Activated naive CD4-positive, alpha-beta T cell treated with anti-CD3 and anti-CD28 coated beads, Interleukin-2, amount 50 U/mL, for 16 hours (primary cell): ENCODE data around the gene MBD5.

Experiments used
- DNase-seq: peaks from one replicate; pipeline ENCODE4 v3.0.0-alpha.2; 2020

The MBD5 gene

GRCh38 chr2:148342086-148342485 is 321.2 kb downstream of the MBD5 start:
- DNase-seq: no peak

- DNase-seq: no peak
Measured at GRCh38 chr2:148350199-148350598, 329.3 kb downstream of the MBD5 start.

DNA sequence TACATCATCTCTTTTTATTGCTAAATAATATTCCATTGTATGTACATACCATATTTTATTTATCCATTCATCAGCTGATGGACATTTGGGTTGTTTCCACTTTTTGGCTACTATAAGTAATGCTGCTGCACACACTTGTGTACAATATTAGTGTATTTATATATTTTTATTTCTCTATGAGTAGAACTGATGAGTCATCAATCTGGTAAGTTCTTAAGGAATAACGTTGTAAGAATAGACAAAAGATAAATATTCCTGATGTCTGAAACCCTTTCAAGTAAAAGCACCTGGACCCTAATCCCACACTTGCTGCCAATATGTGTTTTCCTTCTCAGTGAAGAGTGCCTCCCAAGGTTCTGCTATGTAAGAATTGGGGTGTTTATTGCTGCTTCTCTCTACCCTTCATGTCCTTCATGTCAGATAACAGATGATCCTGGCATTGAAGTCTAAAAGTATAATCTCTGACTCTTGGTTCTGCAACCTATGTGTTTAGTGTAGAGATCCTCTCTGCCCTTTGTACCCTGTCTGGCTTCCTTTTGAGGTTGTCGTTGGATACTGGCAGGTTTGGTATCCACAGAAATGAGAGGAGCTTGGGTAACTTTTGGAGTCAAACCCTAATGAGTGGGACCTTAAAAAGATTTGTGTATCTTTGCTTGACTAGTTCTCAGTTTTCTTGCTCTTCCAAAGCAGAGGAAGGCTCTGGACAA is 330.7 kb downstream of the MBD5 start:
- DNase-seq: no peak

GRCh38 chr2:148358375-148358774 is 337.5 kb downstream of the MBD5 start:
- no peak for DNase-seq

GRCh38 chr2:148360662-148361061 is 339.8 kb downstream of the MBD5 start:
- no peak for DNase-seq

- no peak for DNase-seq
Measured at GRCh38 chr2:148362144-148362796, 341.4 kb downstream of the MBD5 start.

DNA sequence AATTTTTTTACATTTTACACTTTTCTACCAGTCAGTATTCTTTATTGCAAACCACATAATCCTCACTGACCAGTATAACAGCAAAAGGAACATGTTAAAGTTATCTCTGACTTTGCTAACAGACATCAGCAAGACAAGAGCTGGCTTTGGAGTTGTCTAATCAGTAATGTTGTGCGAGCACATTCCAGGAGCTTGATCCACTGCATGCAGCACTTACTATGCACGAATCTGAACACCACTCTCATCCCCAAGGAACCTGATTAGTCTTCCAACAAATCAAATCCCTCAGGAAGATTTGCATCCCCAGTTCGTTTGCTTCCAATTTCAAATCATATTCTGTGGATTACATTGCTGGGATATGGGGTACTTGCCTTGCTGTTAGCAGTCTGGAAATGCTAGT is 354.3 kb downstream of the MBD5 start:
- no peak for DNase-seq

GRCh38 chr2:148391324-148391723 is 370.4 kb downstream of the MBD5 start:
- DNase-seq: no peak

DNA sequence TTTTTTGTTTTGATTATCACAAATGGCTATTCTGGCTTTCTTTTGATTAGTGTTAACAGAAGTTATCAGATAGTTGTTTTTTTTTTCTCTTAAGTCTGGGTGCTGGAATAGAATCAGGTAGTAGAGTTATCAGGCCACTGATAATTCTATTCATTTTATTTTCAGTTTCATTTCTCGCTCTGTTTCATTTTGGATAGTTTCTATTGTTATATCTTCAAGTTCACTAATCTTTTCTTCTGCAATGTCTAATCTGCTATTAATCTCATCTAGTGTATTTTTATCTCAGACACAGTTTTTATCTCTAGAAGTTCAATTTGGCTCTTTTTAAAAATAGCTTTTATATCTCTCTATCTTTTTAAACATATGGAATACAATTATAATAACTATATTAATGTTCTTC is 381.9 kb downstream of the MBD5 start:
- DNase-seq: no peak

- no peak for DNase-seq
Measured at GRCh38 chr2:148410899-148411298, 390.0 kb downstream of the MBD5 start.

- DNase-seq: no peak
Measured at GRCh38 chr2:148416248-148416647, 395.4 kb downstream of the MBD5 start.

DNA sequence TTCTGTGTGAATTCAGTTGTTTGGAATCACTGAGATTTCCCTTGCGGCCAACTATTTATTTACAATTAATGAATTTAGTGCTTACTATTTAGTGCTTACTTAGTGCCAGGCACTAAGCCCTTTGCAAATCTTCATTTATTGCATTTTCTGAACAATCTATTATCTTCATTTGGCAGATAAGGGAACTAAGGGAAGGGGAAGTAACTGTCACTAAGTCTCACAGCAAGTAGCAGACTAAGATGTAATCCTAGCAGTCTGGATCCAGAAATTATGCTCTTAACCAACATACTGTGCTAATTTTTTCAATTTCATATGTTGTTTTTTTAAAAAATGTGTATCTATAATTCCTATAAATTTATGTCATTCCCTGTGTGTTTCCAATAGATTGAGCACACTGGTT is 409.2 kb downstream of the MBD5 start:
- DNase-seq: no peak

DNA sequence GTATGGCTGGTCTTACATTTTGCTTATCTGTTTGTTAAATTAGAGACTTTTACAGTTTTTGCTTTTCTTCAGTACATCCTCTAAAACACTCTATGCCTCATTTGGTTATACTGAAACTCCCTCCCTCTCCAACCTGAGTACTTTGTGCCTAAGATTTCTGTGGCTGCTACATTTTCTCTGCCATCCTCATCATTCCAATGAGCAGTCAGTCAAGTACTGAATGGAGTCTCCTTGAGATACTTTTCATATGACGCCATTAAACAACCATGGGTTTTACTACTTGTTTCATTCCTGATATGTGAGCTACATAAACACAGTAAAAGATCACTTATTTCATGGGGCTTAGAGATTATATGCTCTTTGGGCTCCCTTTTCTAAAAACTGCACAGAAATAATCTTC is 427.0 kb downstream of the MBD5 start:
- DNase-seq: no peak

GRCh38 chr2:148450531-148450930 is 429.6 kb downstream of the MBD5 start:
- no peak for DNase-seq

DNA sequence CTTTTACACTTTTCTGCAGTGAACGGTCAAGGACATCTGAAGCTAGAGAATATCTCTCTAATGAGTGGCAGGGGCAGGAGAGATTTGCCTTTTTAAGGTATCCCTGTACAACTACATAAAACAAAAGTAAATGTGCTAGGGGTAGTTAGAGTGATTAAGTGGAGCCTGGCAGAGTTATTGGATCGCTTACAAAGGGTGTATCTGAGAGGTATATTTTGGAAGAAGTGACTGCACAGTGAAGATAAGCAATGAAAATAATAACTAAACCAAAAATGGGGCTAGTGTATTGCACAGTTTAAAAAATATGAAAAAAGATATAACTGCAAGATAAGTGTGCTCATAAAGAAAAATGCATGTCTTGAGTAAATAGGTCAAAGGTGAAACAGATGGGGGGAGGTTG is 430.2 kb downstream of the MBD5 start:
- DNase-seq: no peak

- no peak for DNase-seq
Measured at GRCh38 chr2:148455791-148456190, 434.9 kb downstream of the MBD5 start.

GRCh38 chr2:148458171-148458570 is 437.3 kb downstream of the MBD5 start:
- no peak for DNase-seq

- DNase-seq: no peak
Measured at GRCh38 chr2:148459377-148459778, 438.5 kb downstream of the MBD5 start.

DNA sequence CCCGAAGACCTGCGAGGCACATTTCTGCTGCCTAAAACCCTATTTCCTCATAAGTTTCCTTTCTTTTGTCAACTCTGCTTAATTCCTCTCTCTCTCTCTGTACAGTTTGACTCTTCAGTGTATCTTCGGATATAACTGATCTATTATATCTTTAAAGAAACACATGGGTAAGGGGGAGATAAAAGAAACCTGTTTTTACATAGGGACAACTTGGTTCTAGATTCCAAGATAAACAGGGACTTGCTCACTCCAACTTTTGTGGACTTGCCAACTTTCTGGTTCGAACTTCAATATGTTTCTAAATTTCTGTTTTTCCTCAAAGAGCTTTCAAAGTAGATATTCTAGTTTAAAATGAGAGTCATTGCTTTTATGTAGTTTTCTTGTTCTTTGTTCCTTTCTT is 441.0 kb downstream of the MBD5 start:
- no peak for DNase-seq

DNA sequence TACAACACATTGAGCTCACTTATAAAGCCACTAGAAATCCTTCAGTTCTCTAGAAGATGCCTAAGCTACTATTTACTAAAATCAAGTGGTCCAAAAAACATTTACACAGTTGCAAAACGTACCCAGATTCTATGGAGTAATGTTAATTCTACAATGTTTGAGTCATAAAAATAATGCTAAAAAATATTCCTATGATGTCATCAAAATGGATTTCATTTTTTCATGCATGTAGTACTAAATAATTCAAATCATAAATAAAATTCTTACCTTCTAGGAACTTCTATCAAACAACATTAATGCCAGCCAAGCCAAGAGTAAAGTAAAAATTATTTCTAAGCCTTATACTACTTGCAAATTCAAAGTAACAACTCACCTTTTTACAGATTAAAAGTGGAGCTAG is 454.7 kb downstream of the MBD5 start:
- DNase-seq: no peak

DNA sequence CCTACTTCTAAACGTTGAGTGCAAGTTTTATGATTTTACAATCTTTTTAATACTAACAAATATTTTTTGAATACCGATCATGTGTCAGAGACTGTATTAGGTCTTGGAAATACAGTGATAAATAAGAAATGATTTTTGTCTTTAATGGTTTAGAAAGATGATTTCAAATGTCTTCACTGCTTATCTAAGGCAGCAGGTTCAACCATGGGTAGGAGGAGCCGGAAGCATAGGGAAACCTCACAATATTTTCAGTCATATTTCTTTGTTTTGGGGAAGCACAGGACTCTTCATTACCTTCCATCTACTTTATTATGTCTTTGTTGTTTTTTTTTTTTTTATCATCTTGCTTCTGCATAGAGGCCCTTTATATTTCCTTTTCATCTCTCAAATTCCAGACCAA is 458.5 kb downstream of the MBD5 start:
- DNase-seq: no peak

- DNase-seq: no peak
Measured at GRCh38 chr2:148483665-148484064, 462.8 kb downstream of the MBD5 start.

GRCh38 chr2:148484066-148484465 is 463.2 kb downstream of the MBD5 start:
- DNase-seq: no peak

- DNase-seq: no peak
Measured at GRCh38 chr2:148486655-148487054, 465.8 kb downstream of the MBD5 start.

DNA sequence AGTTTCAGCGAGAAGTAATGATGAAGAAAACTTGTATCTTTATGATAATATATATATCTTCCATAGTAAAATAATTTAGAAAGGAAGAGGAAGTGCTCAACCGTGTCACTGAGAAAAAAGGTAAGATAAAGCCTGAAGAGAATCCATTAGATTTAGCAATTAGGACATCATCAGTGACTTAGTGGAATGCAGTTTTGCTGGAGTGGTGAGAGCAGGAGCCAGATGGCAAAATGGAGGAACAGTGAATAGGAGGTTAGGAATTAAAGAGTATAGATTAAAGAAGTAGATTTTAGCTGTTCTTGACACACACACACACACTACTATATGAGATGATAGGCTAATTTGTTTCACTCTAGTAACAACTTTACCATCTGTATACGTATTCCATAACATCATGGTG is 466.5 kb downstream of the MBD5 start:
- DNase-seq: no peak
